Right renal cortex interstitium (tissue), 3 donors: ENCODE results near the gene CDHR2. TPM values are rescaled to one million over a fixed set of nuclear protein-coding genes. Genes with fewer than 3 reads are reported as not detected.
"Not testable (repeated sequence)": the region's sequence is repeated elsewhere in the genome, so short reads cannot be mapped to it uniquely, and the experiment has no call there.

ENCODE experiments used
- DNase-seq, 3 donors: peaks; one replicate each; pipeline ENCODE4 v3.0.0-alpha.2; 2013; ENCODE audit warnings: low read depth in 3 of 3, low spot score in 2 of 3
- polyA plus RNA-seq, 3 donors: library from polyadenylated mRNA; unstranded; fragments of 120-200 nt; gene quantifications; one replicate each; pipeline ENCODE4 v1.2.1, GENCODE V29; 2013; ENCODE audit not compliant: insufficient read length in 3 of 3

The CDHR2 gene
- polyA plus RNA-seq, 3 donors: 18.9 to 23.1 (median 20.2) TPM

GRCh38 chr5:176538230-176538988 lies 10.7 kb upstream of the CDHR2 start:
- DNase-seq: no peak

- no peak for DNase-seq
Observed at GRCh38 chr5:176538989-176539384, 10.2 kb upstream of the CDHR2 start.

- no peak for DNase-seq
Observed at GRCh38 chr5:176540476-176540899, 8.7 kb upstream of the CDHR2 start.

GRCh38 chr5:176540956-176541337 lies 8.2 kb upstream of the CDHR2 start:
- DNase-seq: no peak

GRCh38 chr5:176541338-176542134 lies 7.6 kb upstream of the CDHR2 start:
- DNase-seq: no peak

GRCh38 chr5:176542135-176542595 lies 7.0 kb upstream of the CDHR2 start:
- DNase-seq: no peak

- no peak for DNase-seq
Observed at GRCh38 chr5:176542596-176543427, 6.3 kb upstream of the CDHR2 start.

- no peak for DNase-seq
Observed at GRCh38 chr5:176543428-176544182, 5.5 kb upstream of the CDHR2 start.

GRCh38 chr5:176545388-176545736 lies 3.8 kb upstream of the CDHR2 start:
- DNase-seq: no peak

GRCh38 chr5:176545737-176546509 lies 3.2 kb upstream of the CDHR2 start:
- no peak for DNase-seq

- DNase-seq: no peak
Observed at GRCh38 chr5:176547802-176548201, 1.3 kb upstream of the CDHR2 start.

- DNase-seq: no peak
Observed at GRCh38 chr5:176549871-176550270, 729 bp downstream of the CDHR2 start.

GRCh38 chr5:176550275-176550831 lies 1.2 kb downstream of the CDHR2 start:
- no peak for DNase-seq

GRCh38 chr5:176550937-176551336 lies 1.8 kb downstream of the CDHR2 start:
- DNase-seq: not testable (repeated sequence)

- DNase-seq: no peak
Observed at GRCh38 chr5:176552332-176552869, 3.3 kb downstream of the CDHR2 start.

- no peak for DNase-seq
Observed at GRCh38 chr5:176553260-176554085, 4.3 kb downstream of the CDHR2 start.

- DNase-seq: no peak
Observed at GRCh38 chr5:176557846-176558245, 8.7 kb downstream of the CDHR2 start.

- no peak for DNase-seq
Observed at GRCh38 chr5:176559683-176560082, 10.5 kb downstream of the CDHR2 start.
